ENCODE data around the gene CYTH4. TPM values are rescaled to one million over a fixed set of nuclear protein-coding genes. Genes with fewer than 3 reads are reported as not detected.

The CYTH4 gene
- polyA plus RNA-seq, 1 donor from 2014 or later: not detected

GRCh38 chr22:37343863-37344734 lies 61.8 kb downstream of the CYTH4 start:
- Histone ChIP-seq H3F3A (ENCODE audit: insufficient read depth, low read length, poor library complexity, severe bottlenecking) (no peaks in the 10 kb centered on the region), H2AFZ (ENCODE audit: low read depth, low read length) (no peak overlapping the region), H4K20me1 (ENCODE audit: insufficient read depth) (no peaks in the 10 kb centered on the region), H3K4me3 (ENCODE audit: low read length) (no peak overlapping the region), H3K9me2 (ENCODE audit: insufficient read depth, low read length) (no peaks in the 10 kb centered on the region), H3K27ac (ENCODE audit: low read length) (no peak overlapping the region), H3K27me3 (ENCODE audit: insufficient read depth, low read depth, low read length) (no peaks in the 10 kb centered on the region), H3K9ac (ENCODE audit: low read length) (no peak overlapping the region), H3K36me3 (ENCODE audit: insufficient read depth, low read length) (no peaks in the 10 kb centered on the region), H3K9me3 (ENCODE audit: low read length) (no peaks in the 10 kb centered on the region), H3K79me2 (replicated peaks; ENCODE audit: insufficient read depth, low read length) (no peaks in the 10 kb centered on the region), H3K4me2 (ENCODE audit: low read length) (no peak overlapping the region)
- TF ChIP-seq POLR2AphosphoS5 (IDR thresholded peaks at IDR 0.05) (no peak), EP300 (conservative IDR thresholded peaks at IDR 0.05; ENCODE audit: poor library complexity, severe bottlenecking) (no peak), REST (IDR thresholded peaks at IDR 0.05; ENCODE audit: borderline replicate concordance) (no peak), TAF1 (IDR thresholded peaks at IDR 0.05; ENCODE audit: low read depth) (no peak)

GRCh38 chr22:37344735-37345449 lies 62.6 kb downstream of the CYTH4 start:
- Histone ChIP-seq H3K4me2 (ENCODE audit: low read length) (no peak overlapping the region), H3K27ac (ENCODE audit: low read length) (no peak overlapping the region), H3K4me3 (ENCODE audit: low read length) (no peak overlapping the region), H3K9me2 (ENCODE audit: insufficient read depth, low read length) (no peaks in the 10 kb centered on the region), H3K27me3 (ENCODE audit: insufficient read depth, low read depth, low read length) (no peaks in the 10 kb centered on the region), H3K9me3 (ENCODE audit: low read length) (no peaks in the 10 kb centered on the region), H2AFZ (ENCODE audit: low read depth, low read length) (no peak overlapping the region), H3K79me2 (replicated peaks; ENCODE audit: insufficient read depth, low read length) (no peaks in the 10 kb centered on the region), H4K20me1 (ENCODE audit: insufficient read depth) (no peaks in the 10 kb centered on the region), H3K36me3 (ENCODE audit: insufficient read depth, low read length) (no peaks in the 10 kb centered on the region), H3K9ac (ENCODE audit: low read length) (no peak overlapping the region), H3F3A (ENCODE audit: insufficient read depth, low read length, poor library complexity, severe bottlenecking) (no peaks in the 10 kb centered on the region)
- TF ChIP-seq RAD21 (conservative IDR thresholded peaks at IDR 0.05) (no peak), SMC3 (conservative IDR thresholded peaks at IDR 0.05; ENCODE audit: poor library complexity) (no peak), POLR2AphosphoS5 (IDR thresholded peaks at IDR 0.05) (no peak), TAF1 (IDR thresholded peaks at IDR 0.05; ENCODE audit: low read depth) (no peak), EZH2 (IDR thresholded peaks at IDR 0.05; ENCODE audit: borderline replicate concordance, insufficient read depth, low read length, poor library complexity, severe bottlenecking) (no peak), REST (IDR thresholded peaks at IDR 0.05; ENCODE audit: borderline replicate concordance) (no peak), EP300 (conservative IDR thresholded peaks at IDR 0.05; ENCODE audit: poor library complexity, severe bottlenecking) (no peak), MXI1 (conservative IDR thresholded peaks at IDR 0.05; ENCODE audit: poor library complexity, severe bottlenecking) (no peak), CTCF (IDR thresholded peaks at IDR 0.05; ENCODE audit: poor library complexity, severe bottlenecking) (no peak)

All from neural cell (in vitro differentiated cells).